GM18870 (cell line): ENCODE measurements around the gene TMSB4Y.

ENCODE experiments used
- ATAC-seq: cut with Tn5 transposase; IDR thresholded peaks from one replicate; pipeline ENCODE4 v1.9.1; 2021; ENCODE audit warnings: moderate library complexity; ENCODE audit not compliant: unreplicated experiment

TMSB4Y gene

GRCh38 chrY:13703568-13703968, at the start of gene TMSB4Y:
Gene TMSB4Y (plus strand): TSS chrY:13703899.
- ATAC-seq, result no peak

GRCh38 chrY:13664162-13664561, 39.5 kb upstream of the TMSB4Y start:
- no peak for ATAC-seq

GRCh38 chrY:13671122-13671521, 32.6 kb upstream of the TMSB4Y start:
- ATAC-seq, result no peak

- no peak for ATAC-seq
Observed at GRCh38 chrY:13702276-13702675, 1.4 kb upstream of the TMSB4Y start.

GRCh38 chrY:13704121-13704930, 627 bp downstream of the TMSB4Y start:
- no peak for ATAC-seq

GRCh38 chrY:13705197-13705596, 1.5 kb downstream of the TMSB4Y start:
- no peak for ATAC-seq

- no peak for ATAC-seq
Observed at GRCh38 chrY:13708038-13708437, 4.3 kb downstream of the TMSB4Y start.

- no peak for ATAC-seq
Observed at GRCh38 chrY:13718996-13719395, 15.3 kb downstream of the TMSB4Y start.

- no peak for ATAC-seq
Observed at GRCh38 chrY:13729517-13729916, 25.8 kb downstream of the TMSB4Y start.

- no peak for ATAC-seq
Observed at GRCh38 chrY:13738618-13739017, 34.9 kb downstream of the TMSB4Y start.

- ATAC-seq, result no peak
Observed at GRCh38 chrY:13751289-13752071, 47.8 kb downstream of the TMSB4Y start.

GRCh38 chrY:13754661-13755060, 51.0 kb downstream of the TMSB4Y start:
- no peak for ATAC-seq
